GM21381 (cell line): Measurements from ENCODE around the gene U2AF1L4.
"Not testable (repeated sequence)": the region's sequence is repeated elsewhere in the genome, so short reads cannot be mapped to it uniquely, and the experiment has no call there.

ENCODE experiments used
- ATAC-seq: cut with Tn5 transposase; IDR thresholded peaks from one replicate; pipeline ENCODE4 v1.9.1; 2021; ENCODE audit warnings: mild to moderate bottlenecking, moderate library complexity; ENCODE audit not compliant: unreplicated experiment

The U2AF1L4 gene

GRCh38 chr19:35727956-35728706, 17.1 kb downstream of the U2AF1L4 start:
- ATAC-seq: no peak

DNA sequence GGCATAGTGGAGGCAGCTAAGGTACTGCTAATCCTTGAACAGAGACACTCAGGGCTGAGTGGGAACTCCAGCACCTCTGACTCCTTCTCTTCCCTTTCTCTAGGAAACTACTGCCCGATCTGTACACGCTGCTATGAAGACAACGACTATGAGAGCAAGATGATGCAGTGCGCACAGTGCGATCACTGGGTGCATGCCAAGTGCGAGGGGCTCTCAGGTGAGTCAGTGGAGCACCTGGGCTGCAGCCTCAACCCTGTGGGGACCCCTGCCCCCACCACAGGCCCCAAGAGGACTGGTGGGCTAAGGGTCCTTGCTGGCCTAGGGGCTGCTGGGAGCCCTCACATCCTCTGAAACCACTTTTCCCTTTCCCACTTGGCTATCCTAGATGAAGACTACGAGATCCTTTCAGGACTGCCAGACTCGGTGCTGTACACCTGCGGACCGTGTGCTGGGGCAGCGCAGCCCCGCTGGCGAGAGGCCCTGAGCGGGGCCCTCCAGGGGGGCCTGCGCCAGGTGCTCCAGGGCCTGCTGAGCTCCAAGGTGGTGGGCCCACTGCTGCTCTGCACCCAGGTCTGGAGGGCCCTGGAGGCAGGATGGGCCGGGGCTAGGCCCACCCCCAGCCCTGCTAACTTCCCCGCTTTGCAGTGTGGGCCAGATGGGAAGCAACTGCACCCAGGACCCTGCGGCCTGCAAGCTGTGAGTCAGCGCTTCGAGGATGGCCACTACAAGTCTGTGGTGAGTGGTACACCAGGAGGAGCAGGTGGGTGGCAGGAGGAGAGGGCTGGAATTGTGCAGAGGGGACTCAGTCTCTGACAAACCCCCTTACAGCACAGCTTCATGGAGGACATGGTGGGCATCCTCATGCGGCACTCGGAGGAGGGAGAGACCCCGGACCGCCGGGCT, 17.9 kb downstream of the U2AF1L4 start:
- ATAC-seq: no peak

GRCh38 chr19:35725216-35725861, 19.9 kb downstream of the U2AF1L4 start:
- no peak for ATAC-seq

- ATAC-seq: no peak
Observed at GRCh38 chr19:35724560-35724959, 20.7 kb downstream of the U2AF1L4 start.

DNA sequence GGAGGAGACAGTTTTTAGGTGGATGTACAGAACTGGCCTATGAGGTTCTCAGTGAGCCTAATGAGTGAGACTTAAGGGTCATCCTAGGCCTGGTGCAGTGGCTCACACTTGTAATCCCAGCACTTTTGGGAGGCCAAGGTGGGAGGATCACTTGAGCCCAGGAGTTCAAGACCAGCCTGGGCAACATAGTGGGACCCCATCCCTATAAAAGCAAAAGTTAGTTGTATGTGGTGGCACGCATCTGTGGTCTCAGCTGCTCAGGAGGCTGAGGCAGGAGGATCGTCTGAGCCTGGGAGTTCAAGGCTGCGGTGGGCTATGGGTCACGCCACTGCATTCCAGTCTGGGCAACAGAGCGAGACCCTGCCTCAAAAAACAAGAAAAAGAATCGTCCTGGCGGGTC, 21.1 kb downstream of the U2AF1L4 start:
- not testable (repeated sequence) for ATAC-seq

DNA sequence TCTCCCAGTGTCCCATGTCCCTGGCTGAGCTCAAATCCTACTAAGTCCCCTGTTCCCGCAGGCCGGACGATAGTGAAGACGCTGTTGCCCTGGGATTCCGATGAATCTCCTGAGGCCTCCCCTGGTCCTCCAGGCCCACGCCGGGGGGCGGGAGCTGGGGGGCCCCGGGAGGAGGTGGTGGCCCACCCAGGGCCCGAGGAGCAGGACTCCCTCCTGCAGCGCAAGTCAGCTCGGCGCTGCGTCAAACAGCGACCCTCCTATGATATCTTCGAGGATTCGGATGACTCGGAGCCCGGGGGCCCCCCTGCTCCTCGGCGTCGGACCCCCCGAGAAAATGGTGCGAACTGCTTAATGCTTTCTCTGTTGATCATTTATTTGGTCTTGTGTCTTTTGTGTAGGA, 21.5 kb downstream of the U2AF1L4 start:
- ATAC-seq: no peak

GRCh38 chr19:35722897-35723296, 22.3 kb downstream of the U2AF1L4 start:
- ATAC-seq: no peak

- ATAC-seq: no peak
Observed at GRCh38 chr19:35722461-35722860, 22.8 kb downstream of the U2AF1L4 start.

DNA sequence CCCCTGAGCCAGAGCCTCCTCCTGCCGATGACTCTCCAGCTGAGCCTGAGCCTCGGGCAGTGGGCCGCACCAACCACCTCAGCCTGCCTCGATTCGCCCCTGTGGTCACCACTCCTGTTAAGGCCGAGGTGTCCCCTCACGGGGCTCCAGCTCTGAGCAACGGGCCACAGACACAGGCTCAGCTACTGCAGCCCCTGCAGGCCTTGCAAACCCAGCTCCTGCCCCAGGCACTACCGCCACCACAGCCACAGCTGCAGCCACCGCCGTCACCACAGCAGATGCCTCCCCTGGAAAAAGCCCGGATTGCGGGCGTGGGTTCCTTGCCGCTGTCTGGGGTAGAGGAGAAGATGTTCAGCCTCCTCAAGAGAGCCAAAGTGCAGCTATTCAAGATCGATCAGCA, 23.8 kb downstream of the U2AF1L4 start:
- ATAC-seq: no peak

GRCh38 chr19:35720648-35721047, 24.6 kb downstream of the U2AF1L4 start:
- ATAC-seq: no peak

DNA sequence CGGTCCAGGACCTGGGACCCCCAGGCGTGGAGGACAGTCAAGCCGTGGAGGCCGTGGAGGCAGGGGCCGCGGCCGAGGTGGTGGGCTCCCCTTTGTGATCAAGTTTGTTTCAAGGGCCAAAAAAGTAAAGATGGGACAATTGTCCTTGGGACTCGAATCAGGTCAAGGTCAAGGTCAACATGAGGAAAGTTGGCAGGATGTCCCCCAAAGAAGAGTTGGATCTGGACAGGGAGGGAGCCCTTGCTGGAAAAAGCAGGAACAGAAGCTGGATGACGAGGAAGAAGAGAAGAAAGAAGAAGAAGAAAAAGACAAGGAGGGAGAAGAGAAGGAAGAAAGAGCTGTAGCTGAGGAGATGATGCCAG, 25.1 kb downstream of the U2AF1L4 start:
- no peak for ATAC-seq

DNA sequence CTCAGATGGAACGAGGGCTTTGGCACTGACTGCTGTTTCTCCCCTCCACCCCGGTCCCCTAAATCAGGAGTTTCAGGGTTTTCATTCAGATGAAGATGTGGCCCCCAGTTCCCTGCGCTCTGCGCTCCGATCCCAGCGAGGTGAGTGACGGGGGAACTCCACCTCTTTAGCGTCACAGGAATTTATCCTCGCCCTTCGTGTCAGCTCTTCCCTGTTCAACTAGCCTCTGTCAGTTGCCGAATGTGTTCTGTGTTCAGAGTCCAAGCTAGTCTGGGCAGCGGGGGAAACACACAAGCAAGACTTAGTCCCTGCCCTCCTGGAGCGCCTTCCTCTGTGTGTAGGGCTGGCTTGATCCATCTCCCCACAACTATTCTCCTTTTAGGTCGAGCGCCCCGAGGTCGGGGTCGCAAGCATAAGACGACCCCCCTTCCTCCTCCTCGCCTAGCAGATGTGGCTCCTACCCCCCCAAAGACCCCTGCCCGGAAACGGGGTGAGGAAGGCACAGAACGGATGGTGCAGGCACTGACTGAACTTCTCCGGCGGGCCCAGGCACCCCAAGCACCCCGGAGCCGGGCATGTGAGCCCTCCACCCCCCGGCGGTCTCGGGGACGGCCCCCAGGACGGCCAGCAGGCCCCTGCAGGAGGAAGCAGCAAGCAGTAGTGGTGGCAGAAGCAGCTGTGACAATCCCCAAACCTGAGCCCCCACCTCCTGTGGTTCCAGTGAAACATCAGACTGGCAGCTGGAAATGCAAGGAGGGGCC, 25.6 kb downstream of the U2AF1L4 start:
- ATAC-seq: no peak

GRCh38 chr19:35718345-35719041, 26.7 kb downstream of the U2AF1L4 start:
- ATAC-seq: no peak

GRCh38 chr19:35717665-35718344, 27.4 kb downstream of the U2AF1L4 start, which contains the start of gene KMT2B:
KMT2B (plus strand) TSS chr19:35718003; CDS start chr19:35718019, 16 bp downstream.
- ATAC-seq: no peak

DNA sequence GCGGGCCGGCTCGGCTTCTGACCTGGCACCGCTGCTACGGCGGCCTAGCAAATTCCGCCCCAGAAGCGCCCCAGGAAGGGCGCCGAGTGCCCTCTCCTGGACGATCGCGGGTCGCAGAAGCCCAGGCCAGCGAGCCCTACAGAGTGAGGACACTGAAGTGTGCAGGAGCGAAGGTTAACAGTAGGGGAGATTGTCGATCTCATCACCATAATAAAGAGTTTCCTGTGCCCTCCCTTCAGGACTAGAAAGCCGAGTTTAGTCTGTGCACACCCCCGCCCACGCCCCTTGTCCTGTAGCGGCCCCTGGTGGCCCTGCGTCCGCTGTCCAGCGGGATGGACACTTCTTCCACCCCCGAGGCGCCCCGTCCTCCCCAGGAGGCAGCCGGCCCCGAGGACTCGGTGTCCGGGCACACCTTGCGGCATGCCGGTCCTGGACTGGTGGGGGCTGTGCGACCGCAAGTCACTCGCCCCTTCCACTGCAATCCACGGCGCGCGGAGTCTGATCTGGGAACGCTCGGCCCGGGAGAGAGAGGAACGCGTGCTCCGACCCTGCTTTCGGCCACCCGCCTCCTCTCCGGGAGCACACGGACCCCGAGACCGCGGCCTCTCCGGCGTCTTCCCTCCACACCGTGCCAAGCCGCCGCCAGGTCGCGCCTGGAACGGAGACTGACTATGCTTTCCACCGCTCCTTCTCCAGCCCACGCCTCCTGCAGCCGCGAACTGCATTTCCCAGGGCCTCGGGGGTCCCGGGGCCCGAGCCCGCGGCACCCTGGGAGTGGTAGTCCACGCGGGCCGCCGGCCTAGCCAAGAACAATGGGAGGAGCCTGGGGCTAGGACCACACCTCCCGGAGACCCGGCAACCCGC, 28.2 kb downstream of the U2AF1L4 start:
- ATAC-seq: peak; percentile 54

DNA sequence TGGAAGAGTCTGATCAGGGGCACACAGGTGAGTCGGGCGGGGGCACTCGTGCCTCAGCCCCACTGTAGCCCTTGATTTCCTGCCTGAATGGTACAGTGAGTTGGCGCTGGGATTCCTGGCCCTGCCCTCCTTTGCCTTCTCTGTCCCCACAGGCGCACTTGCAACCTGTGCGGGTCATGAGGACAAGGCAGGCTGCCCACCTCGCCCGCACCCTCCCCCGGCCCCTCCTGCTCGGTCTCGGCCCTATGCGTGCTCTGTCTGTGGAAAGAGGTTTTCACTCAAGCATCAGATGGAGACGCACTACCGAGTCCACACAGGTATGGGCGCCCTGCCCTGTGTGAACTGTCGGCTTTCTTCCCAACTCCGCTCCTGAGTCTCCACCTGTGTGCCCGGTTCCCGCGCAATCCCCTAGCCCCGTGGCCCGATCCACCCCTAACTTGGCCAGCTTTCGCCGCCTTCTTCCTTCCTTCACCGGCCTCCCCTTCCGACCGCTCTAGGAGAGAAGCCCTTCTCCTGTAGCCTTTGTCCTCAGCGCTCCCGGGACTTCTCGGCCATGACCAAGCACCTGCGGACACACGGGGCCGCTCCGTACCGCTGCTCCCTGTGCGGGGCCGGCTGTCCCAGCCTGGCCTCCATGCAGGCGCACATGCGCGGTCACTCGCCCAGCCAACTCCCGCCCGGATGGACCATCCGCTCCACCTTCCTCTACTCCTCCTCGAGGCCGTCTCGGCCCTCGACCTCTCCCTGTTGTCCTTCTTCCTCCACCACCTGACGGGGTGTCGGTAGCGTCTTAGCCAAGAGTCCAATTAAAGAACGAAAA, 29.0 kb downstream of the U2AF1L4 start:
- ATAC-seq: no peak

GRCh38 chr19:35715355-35715809, 29.8 kb downstream of the U2AF1L4 start:
- no peak for ATAC-seq
